ENCODE results near the gene SLU7.

SLU7 gene

GRCh38 chr5:160367261-160367660, 51.6 kb downstream of the SLU7 start:
- no peak for DNase-seq (ENCODE audit: low spot score)

- no peak for DNase-seq (ENCODE audit: low spot score)
Measured at GRCh38 chr5:160366230-160366629, 52.7 kb downstream of the SLU7 start.

GRCh38 chr5:160363660-160364395, 55.1 kb downstream of the SLU7 start:
- DNase-seq (ENCODE audit: low spot score), result no peak

- no peak for DNase-seq (ENCODE audit: low spot score)
Measured at GRCh38 chr5:160363211-160363610, 55.7 kb downstream of the SLU7 start.

DNA sequence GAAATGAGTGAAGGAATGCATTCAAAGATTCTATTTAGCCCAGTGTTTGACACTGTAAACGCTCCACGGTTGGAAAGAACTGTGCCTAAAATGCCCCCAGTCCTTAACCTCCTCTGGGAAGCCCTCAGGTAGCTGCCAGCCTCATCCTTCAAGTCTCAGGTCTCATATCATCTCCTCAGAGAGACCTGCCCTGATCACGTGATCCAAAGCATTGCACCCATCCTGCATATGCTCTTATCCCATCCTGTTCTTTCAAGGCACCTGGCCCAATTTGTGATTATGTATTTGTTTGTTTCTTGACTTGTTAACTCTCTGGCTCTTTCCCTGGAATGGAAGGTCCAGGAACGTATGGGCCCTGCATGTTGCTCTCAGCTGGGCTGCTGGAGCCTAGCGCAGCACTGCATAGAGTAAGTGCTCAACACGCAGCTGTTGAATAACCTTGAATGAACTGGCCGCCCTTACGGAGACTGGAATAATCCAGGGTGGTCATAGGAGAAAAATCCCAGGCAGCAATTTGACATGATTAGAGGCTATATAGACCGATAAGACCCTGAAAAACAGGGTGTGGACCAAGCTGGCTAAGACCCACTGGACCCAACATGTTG, 57.2 kb downstream of the SLU7 start:
- DNase-seq (ENCODE audit: low spot score), result no peak

- DNase-seq (ENCODE audit: low spot score), result no peak
Measured at GRCh38 chr5:160360310-160360709, 58.6 kb downstream of the SLU7 start.

DNA sequence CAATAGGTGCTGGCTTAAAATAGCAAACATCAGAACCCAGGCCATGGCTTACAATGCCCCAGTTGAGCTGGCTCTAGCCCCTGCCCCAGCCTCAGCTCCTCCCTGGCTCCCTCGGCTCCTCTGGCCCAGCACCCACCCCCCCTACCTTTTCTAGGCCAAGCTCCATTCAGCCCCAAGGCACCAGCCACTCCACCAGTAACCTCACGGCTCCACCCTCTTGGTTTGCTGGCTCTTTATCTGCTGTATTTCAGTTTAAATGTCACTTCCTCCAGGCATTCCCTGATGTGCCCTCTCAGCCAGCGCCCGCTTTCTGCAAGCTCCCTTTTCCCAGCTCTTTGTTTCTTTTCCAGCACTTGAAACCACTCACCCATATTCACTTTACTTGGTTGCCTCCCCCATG, 59.1 kb downstream of the SLU7 start:
- DNase-seq (ENCODE audit: low spot score), result no peak

- no peak for DNase-seq (ENCODE audit: low spot score)
Measured at GRCh38 chr5:160359242-160359641, 59.6 kb downstream of the SLU7 start.

DNA sequence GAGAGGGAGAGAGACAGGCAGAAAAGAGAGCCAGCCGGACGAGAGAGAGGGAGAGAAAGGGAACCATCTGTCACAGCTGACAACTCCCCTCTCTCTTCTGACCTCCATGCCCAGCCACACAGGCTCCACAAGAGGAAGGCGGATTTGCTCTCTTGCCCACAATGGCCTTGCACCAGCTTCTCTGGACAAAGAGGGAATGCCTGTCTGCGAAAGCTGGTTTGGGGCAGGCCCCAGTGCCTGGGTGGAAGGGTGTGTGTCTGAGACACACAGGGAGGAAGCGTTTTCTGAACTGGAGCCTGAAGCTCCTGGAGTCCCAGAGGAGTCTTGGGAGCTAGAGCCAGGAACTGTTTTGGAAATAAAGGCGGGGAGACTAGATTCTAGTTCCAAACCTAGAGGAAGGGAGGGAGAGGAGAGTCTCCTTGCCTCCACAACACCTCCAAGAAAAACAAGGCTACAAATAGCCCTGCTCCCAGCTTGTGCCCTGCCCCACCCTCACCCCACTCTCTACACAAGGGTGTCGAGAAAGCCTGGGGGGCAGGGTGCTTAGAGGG, 60.9 kb downstream of the SLU7 start:
- no peak for DNase-seq (ENCODE audit: low spot score)

GRCh38 chr5:160357394-160357793, 61.5 kb downstream of the SLU7 start:
- no peak for DNase-seq (ENCODE audit: low spot score)

- no peak for DNase-seq (ENCODE audit: low spot score)
Measured at GRCh38 chr5:160356550-160357347, 62.1 kb downstream of the SLU7 start.

- no peak for DNase-seq (ENCODE audit: low spot score)
Measured at GRCh38 chr5:160354666-160355065, 64.2 kb downstream of the SLU7 start.

DNA sequence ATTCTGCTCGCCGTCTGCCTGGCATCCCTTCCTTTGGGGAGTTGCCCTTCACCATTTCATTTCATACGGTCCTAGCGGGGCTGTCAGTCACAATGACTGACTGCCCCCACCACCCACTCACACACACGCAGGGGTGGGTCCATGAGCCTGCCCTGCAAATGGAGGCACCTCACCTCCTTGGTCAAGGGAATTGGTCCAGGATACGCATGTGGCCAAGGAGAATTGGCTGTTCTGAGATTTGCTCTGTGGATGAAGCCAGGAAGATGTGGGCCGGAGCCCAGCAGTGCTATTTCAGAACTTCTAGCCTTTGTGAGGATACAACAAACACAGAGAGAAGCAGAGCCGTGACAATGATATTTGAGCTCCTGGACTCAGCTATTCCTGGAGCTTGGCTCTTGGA, 65.5 kb downstream of the SLU7 start:
- no peak for DNase-seq (ENCODE audit: low spot score)

- no peak for DNase-seq (ENCODE audit: low spot score)
Measured at GRCh38 chr5:160352308-160352707, 66.6 kb downstream of the SLU7 start.

Data from kidney capillary endothelial cell (primary cell).